Activated naive CD8-positive, alpha-beta T cell treated with anti-CD3 and anti-CD28 coated beads, Interleukin-2, amount 10 ng/mL, durations not matched to agents 7 days and 5 days (primary cell): ENCODE data around the gene ZNF81. TPM values are rescaled to one million over a fixed set of nuclear protein-coding genes. Genes with fewer than 3 reads are reported as not detected.
A peak's percentile ranks its signal among the peaks of the same experiment; 100 is the strongest.
"Not testable (repeated sequence)": the region's sequence is repeated elsewhere in the genome, so short reads cannot be mapped to it uniquely, and the experiment has no call there.

Experiments used
- ATAC-seq: fragments of 150-1000 bp; cut with Tn5 transposase; one replicate; pipeline ENCODE4 v1.10.0; 2021; ENCODE audit warnings: low read depth, moderate library complexity
- POLR2A ChIA-PET: fragments of 350-600 bp; sonication (Branson Sonifier 250); formaldehyde crosslinking; loops from one replicate; lab custom pipeline; 2021; ENCODE audit warnings: antibody characterized with exemption; lab: Charles Lee
- DNase-seq: peaks from one replicate; pipeline ENCODE4 v3.0.0; 2021
- H3K27ac Mint-ChIP-seq: one replicate; pipeline ENCODE4 v1.8.0; 2022; ENCODE audit warnings: mild to moderate bottlenecking, mixed read lengths
- H3K27me3 Mint-ChIP-seq: one replicate; pipeline ENCODE4 v1.8.0; 2022; ENCODE audit warnings: mild to moderate bottlenecking, moderate library complexity, mixed read lengths
- H3K36me3 Mint-ChIP-seq: one replicate; pipeline ENCODE4 v1.8.0; 2021; ENCODE audit warnings: mild to moderate bottlenecking, mixed read lengths
- H3K4me1 Mint-ChIP-seq: one replicate; pipeline ENCODE4 v1.8.0; 2021; ENCODE audit warnings: mixed read lengths
- H3K4me3 Mint-ChIP-seq: one replicate; pipeline ENCODE4 v1.8.0; 2022; ENCODE audit warnings: mild to moderate bottlenecking, moderate library complexity, mixed read lengths
- H3K9me3 Mint-ChIP-seq: one replicate; pipeline ENCODE4 v1.8.0; 2021; ENCODE audit warnings: mixed read lengths
- total RNA-seq, 2 experiments: library from RNA; stranded (reverse); gene quantifications; one replicate each; pipeline ENCODE4 v1.2.3, GENCODE V29; 2021

The ZNF81 gene
- total RNA-seq, 2 experiments from 2014 or later, result 9.1 to 14.3 TPM

GRCh38 chrX:47815901-47816845, 20.5 kb upstream of the ZNF81 start:
- no peak overlapping the region for H3K4me3 Mint-ChIP-seq
- peaks cover 4% of the 10 kb centered on the region for H3K4me1 Mint-ChIP-seq
- H3K27me3 Mint-ChIP-seq, result peaks cover 2% of the 10 kb centered on the region
- no peaks in the 10 kb centered on the region for H3K36me3 Mint-ChIP-seq
- peaks cover 3% of the 10 kb centered on the region for H3K9me3 Mint-ChIP-seq
- peak overlapping the region; percentile 51 for H3K27ac Mint-ChIP-seq
- POLR2A ChIA-PET, result interaction anchor here (0.6 kb wide), 1 partner anchor 737 kb away, joined by 3 read pairs; no protein-coding TSS in a partner anchor
- ATAC-seq, result no peak
- no peak for DNase-seq

DNA sequence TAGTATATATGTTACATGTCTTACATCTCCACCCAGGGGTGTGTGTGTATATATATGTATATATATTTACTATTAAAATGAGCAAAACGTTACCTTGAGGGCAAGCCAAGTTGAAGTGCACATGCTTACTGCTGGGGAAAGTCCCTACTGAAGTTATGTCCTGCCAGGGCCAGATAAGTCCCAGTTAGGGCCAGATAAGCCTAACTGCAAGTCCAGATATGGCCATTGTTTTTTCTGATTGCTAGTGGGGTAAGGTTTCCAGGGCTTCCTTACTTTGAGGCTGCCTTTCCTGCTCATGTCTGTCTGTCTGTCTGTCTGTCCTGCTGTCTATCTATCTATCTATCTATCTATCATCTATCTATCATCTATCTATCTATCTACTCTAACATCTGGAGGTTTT, 19.3 kb upstream of the ZNF81 start:
- ATAC-seq, result no peak
- peaks cover 2% of the 10 kb centered on the region for H3K27me3 Mint-ChIP-seq

GRCh38 chrX:47817897-47818296, 18.8 kb upstream of the ZNF81 start:
- Mint-ChIP-seq H3K27ac (no peak overlapping the region), H3K36me3 (no peaks in the 10 kb centered on the region), H3K27me3 (peaks cover 2% of the 10 kb centered on the region), H3K4me3 (no peak overlapping the region), H3K4me1 (peaks cover 7% of the 10 kb centered on the region), H3K9me3 (peaks cover 3% of the 10 kb centered on the region)
- no peak for ATAC-seq
- POLR2A ChIA-PET, result no interaction called here
- no peak for DNase-seq

More for the DNA sequence above, 19.3 kb upstream of the ZNF81 start:
- POLR2A ChIA-PET, result no interaction called here
- H3K4me3 Mint-ChIP-seq, result no peak overlapping the region
- no peaks in the 10 kb centered on the region for H3K36me3 Mint-ChIP-seq
- peaks cover 3% of the 10 kb centered on the region for H3K9me3 Mint-ChIP-seq
- H3K27ac Mint-ChIP-seq, result no peak overlapping the region
- peaks cover 4% of the 10 kb centered on the region for H3K4me1 Mint-ChIP-seq
- DNase-seq, result no peak

DNA sequence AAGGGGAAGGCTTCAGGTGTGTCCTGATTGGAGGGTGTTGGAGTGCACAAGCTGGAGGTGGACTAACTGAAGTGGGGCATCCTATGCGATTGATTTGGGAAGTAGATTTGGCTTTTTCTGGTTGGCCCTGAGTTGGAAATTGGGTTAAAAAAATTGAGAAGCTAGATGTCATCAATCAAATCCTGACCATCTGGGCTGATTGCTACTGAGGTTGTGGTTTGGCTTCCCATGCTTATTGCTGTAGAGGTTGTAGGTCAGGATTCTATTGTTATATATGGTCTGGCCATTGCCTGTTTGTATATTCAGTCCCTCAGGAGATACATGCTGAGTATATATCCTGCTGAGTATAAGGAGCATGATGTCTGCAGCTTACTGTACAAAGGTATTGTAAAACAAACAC, 7.7 kb upstream of the ZNF81 start:
- POLR2A ChIA-PET, result no interaction called here
- Mint-ChIP-seq H3K27me3 (no peaks in the 10 kb centered on the region), H3K27ac (no peak overlapping the region), H3K4me1 (no peaks in the 10 kb centered on the region), H3K36me3 (no peaks in the 10 kb centered on the region), H3K9me3 (no peaks in the 10 kb centered on the region), H3K4me3 (no peak overlapping the region)
- ATAC-seq (no peak), DNase-seq (no peak)

- Mint-ChIP-seq H3K27me3 (no peaks in the 10 kb centered on the region), H3K27ac (no peak overlapping the region), H3K9me3 (no peaks in the 10 kb centered on the region), H3K36me3 (peaks cover 1% of the 10 kb centered on the region), H3K4me3 (no peak overlapping the region), H3K4me1 (no peaks in the 10 kb centered on the region)
- POLR2A ChIA-PET, result no interaction called here
- ATAC-seq, result no peak
- peak; percentile 41 for DNase-seq
These were observed 4.9 kb upstream of the ZNF81 start for GRCh38 chrX:47831788-47832187.

DNA sequence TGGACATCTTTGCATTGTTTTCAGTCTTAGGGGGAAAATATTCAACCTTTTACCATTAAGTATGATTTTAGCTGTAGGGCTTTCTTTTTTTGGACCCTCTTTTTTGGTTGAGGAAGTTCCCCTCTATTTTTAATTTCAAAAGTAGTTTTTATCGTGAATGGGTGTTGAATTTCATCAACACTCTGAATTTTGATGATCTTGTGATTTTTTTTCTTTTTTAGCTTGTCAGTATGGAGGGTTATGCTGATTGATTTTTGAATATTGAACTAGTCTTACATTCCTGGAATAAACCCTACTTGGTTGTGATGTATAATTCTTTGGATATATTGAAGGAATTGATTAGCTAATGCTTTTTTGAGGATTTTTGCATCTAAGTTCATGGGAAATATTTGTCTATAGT, 1.7 kb downstream of the ZNF81 start:
- H3K4me3 Mint-ChIP-seq, result peak overlapping the region; percentile 37
- no peak for DNase-seq
- H3K4me1 Mint-ChIP-seq, result peaks cover 12% of the 10 kb centered on the region
- POLR2A ChIA-PET, result no interaction called here
- H3K9me3 Mint-ChIP-seq, result no peaks in the 10 kb centered on the region
- peaks cover 16% of the 10 kb centered on the region for H3K36me3 Mint-ChIP-seq
- no peak for ATAC-seq
- no peaks in the 10 kb centered on the region for H3K27me3 Mint-ChIP-seq
- no peak overlapping the region for H3K27ac Mint-ChIP-seq

GRCh38 chrX:47840111-47840510, 3.4 kb downstream of the ZNF81 start:
- Mint-ChIP-seq H3K4me3 (no peak overlapping the region), H3K27me3 (no peaks in the 10 kb centered on the region), H3K4me1 (peaks cover 12% of the 10 kb centered on the region), H3K36me3 (peaks cover 17% of the 10 kb centered on the region), H3K9me3 (no peaks in the 10 kb centered on the region), H3K27ac (no peak overlapping the region)
- ATAC-seq, result no peak
- no peak for DNase-seq
- POLR2A ChIA-PET, result no interaction called here

DNA sequence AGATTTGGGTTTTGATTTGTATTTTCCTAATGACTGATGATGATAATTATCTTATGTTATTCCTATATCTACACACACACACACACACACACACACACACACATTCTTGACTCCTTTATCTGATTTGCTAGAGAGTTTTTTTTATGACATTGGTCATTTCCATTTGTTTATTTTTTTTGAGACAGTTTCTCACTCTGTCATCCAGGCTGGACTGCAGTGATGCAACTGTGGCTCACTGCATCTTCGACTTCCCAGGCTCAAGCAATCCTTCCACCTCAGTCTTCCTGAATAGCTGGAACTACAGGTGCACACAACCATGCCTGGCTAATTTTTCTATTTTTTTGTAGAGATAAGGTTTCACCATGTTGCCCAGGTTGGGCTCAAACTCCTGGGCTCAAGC, 6.7 kb downstream of the ZNF81 start:
- Mint-ChIP-seq H3K4me3 (no peak overlapping the region), H3K27ac (no peak overlapping the region), H3K36me3 (peaks cover 22% of the 10 kb centered on the region), H3K9me3 (no peaks in the 10 kb centered on the region), H3K4me1 (peaks cover 4% of the 10 kb centered on the region), H3K27me3 (no peaks in the 10 kb centered on the region)
- ATAC-seq (no peak), DNase-seq (no peak)
- POLR2A ChIA-PET, result no interaction called here

DNA sequence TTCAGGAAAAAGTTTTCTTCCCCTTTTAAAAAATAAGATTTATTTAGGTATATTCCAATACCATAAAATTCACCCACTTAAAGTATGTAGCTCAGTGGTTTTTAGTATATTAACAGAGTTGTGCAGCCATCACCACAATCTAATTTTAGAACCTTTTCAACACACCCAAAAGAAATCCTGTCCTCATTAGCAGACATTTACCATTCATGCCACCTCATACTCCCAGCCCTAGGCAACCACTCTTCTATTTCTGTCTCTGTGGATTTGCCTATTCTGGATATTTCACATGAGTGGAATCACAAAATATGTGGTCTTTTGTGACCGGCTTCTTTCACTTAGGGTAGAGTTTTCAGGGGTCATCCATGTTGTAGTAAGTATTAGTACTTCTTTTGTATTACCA, 7.4 kb downstream of the ZNF81 start:
- DNase-seq (no peak), ATAC-seq (no peak)
- H3K4me3 Mint-ChIP-seq, result no peak overlapping the region
- H3K36me3 Mint-ChIP-seq, result peaks cover 24% of the 10 kb centered on the region
- H3K27me3 Mint-ChIP-seq, result no peaks in the 10 kb centered on the region
- POLR2A ChIA-PET, result no interaction called here
- no peaks in the 10 kb centered on the region for H3K9me3 Mint-ChIP-seq
- H3K4me1 Mint-ChIP-seq, result no peaks in the 10 kb centered on the region
- no peak overlapping the region for H3K27ac Mint-ChIP-seq

DNA sequence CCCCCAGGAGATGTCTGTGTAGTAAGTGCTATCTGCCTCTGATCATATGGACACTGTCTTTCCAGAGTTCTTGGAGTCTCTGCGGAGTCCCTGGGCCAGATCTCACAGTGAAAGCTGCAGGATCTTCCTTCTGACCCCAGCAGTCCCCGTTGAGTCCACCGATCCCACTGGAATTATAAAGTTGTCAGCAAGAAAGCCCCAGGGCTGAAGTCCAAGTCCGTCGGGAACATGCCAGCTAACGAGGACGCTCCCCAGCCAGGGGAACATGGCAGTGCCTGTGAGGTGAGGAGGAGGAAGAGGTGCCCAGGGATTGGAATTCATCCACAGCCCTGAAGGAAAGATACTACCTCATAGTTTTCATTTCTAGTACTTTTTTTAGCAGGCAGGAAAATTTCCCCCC, 9.3 kb downstream of the ZNF81 start:
- POLR2A ChIA-PET, result no interaction called here
- no peak for ATAC-seq

GRCh38 chrX:47849778-47850177, 13.1 kb downstream of the ZNF81 start:
- Mint-ChIP-seq H3K4me3 (no peak overlapping the region), H3K27ac (no peak overlapping the region), H3K27me3 (no peaks in the 10 kb centered on the region), H3K4me1 (peaks cover 2% of the 10 kb centered on the region), H3K9me3 (no peaks in the 10 kb centered on the region), H3K36me3 (peaks cover 19% of the 10 kb centered on the region)
- DNase-seq (no peak), ATAC-seq (no peak)
- POLR2A ChIA-PET, result no interaction called here

More for the DNA sequence above, 9.3 kb downstream of the ZNF81 start:
- no peaks in the 10 kb centered on the region for H3K27me3 Mint-ChIP-seq
- no peaks in the 10 kb centered on the region for H3K4me1 Mint-ChIP-seq
- no peaks in the 10 kb centered on the region for H3K9me3 Mint-ChIP-seq
- peaks cover 23% of the 10 kb centered on the region for H3K36me3 Mint-ChIP-seq
- no peak overlapping the region for H3K27ac Mint-ChIP-seq
- DNase-seq, result no peak
- no peak overlapping the region for H3K4me3 Mint-ChIP-seq

GRCh38 chrX:47850389-47850788, 13.7 kb downstream of the ZNF81 start:
- ATAC-seq, DNase-seq, H3K9me3 Mint-ChIP-seq, H3K27ac Mint-ChIP-seq, H3K4me1 Mint-ChIP-seq, H3K27me3 Mint-ChIP-seq, H3K4me3 Mint-ChIP-seq, POLR2A ChIA-PET: not testable (repeated sequence)
- H3K36me3 Mint-ChIP-seq, result peaks cover 19% of the 10 kb centered on the region

GRCh38 chrX:47850901-47851300, 14.2 kb downstream of the ZNF81 start:
- no peak for DNase-seq
- Mint-ChIP-seq H3K4me1 (peaks cover 2% of the 10 kb centered on the region), H3K4me3 (no peak overlapping the region), H3K27me3 (no peaks in the 10 kb centered on the region), H3K27ac (no peak overlapping the region), H3K36me3 (peaks cover 19% of the 10 kb centered on the region), H3K9me3 (no peaks in the 10 kb centered on the region)
- POLR2A ChIA-PET, result no interaction called here
- ATAC-seq, result no peak

GRCh38 chrX:47854474-47854873, 17.8 kb downstream of the ZNF81 start:
- POLR2A ChIA-PET, result no interaction called here
- H3K4me1 Mint-ChIP-seq, result peaks cover 2% of the 10 kb centered on the region
- H3K27me3 Mint-ChIP-seq, result no peaks in the 10 kb centered on the region
- DNase-seq (no peak), ATAC-seq (no peak)
- no peak overlapping the region for H3K27ac Mint-ChIP-seq
- peaks cover 14% of the 10 kb centered on the region for H3K36me3 Mint-ChIP-seq
- no peaks in the 10 kb centered on the region for H3K9me3 Mint-ChIP-seq
- H3K4me3 Mint-ChIP-seq, result no peak overlapping the region
